Measurements from ENCODE around the gene TNPO3. TPM values are rescaled to one million over a fixed set of nuclear protein-coding genes. Genes with fewer than 3 reads are reported as not detected.
"Not testable (repeated sequence)": the region's sequence is repeated elsewhere in the genome, so short reads cannot be mapped to it uniquely, and the experiment has no call there.

TNPO3 gene
- total RNA-seq, 1 donor from 2014 or later, result 42.6 TPM

DNA sequence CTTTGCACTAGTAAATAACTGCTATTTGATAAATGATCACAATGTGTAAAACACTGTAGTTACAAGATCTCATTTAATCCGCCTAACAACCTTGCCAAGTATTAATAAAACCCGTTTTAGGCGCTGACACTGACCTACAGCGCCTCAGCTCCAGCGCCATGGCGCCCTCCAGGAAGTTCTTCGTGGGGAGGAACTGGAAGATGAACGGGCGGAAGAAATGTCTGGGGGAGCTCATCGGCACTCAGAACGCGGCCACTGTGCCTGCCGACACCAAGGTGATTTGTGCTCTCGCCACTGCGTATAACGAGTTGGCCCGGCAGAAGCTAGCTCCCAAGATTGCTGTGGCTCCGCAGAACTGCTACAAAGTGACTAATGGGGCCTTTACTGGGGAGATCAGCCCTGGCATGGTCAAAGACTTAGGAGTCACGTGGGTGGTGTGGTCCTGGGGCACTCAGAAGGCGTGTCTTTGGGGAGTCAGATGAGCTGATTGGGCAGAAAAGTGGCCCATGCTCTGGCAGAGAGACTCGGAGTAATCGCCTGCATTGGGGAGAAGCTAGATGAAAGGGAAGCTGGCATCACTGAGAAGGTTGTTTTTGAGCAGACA is 1.1 kb upstream of the TNPO3 start:
- H3K4me1 Mint-ChIP-seq (ENCODE audit: unreplicated experiment), result peaks cover 23% of the 10 kb centered on the region
- peaks cover 8% of the 10 kb centered on the region for H3K36me3 Mint-ChIP-seq (ENCODE audit: low read depth, unreplicated experiment)
- DNase-seq (ENCODE audit: low spot score), result no peak
- no peak overlapping the region for H3K27ac Mint-ChIP-seq (ENCODE audit: unreplicated experiment)
- peak overlapping the region; percentile 99 for H3K4me3 Mint-ChIP-seq (ENCODE audit: unreplicated experiment)
- TF ChIP-seq, protein P1, sequence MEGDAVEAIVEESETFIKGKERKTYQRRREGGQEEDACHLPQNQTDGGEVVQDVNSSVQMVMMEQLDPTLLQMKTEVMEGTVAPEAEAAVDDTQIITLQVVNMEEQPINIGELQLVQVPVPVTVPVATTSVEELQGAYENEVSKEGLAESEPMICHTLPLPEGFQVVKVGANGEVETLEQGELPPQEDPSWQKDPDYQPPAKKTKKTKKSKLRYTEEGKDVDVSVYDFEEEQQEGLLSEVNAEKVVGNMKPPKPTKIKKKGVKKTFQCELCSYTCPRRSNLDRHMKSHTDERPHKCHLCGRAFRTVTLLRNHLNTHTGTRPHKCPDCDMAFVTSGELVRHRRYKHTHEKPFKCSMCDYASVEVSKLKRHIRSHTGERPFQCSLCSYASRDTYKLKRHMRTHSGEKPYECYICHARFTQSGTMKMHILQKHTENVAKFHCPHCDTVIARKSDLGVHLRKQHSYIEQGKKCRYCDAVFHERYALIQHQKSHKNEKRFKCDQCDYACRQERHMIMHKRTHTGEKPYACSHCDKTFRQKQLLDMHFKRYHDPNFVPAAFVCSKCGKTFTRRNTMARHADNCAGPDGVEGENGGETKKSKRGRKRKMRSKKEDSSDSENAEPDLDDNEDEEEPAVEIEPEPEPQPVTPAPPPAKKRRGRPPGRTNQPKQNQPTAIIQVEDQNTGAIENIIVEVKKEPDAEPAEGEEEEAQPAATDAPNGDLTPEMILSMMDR (IDR thresholded peaks at IDR 0.05; ENCODE audit: unreplicated experiment), result no peak
- H3K27me3 Mint-ChIP-seq (ENCODE audit: unreplicated experiment), result peaks cover 4% of the 10 kb centered on the region
- H3K9me3 Mint-ChIP-seq (ENCODE audit: unreplicated experiment), result no peaks in the 10 kb centered on the region

DNA sequence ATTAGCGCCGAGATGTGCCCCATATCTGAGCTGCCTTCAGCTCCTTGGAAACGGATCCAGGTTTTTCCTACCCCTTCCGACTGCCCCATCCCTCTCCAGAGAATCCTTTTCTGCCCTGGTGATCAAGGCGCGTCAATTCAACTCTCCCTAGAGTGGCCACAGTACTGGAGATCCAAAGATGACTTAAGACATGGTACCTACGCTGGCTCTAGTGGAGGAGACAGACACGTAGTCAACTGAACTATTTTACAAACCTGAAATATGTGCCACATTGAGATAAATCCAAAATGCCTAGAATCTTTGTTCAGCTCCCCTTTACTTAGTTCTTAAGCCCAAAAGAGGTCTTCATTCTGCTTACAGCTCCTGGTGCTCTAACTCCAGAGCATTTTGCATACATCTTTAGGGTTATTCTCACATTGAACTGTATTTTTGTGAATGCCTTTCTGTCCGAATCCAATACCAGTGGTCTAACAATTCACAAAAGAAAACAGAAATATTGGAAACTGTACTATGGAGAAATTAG is 444 bp upstream of the TNPO3 start:
- no peak for DNase-seq (ENCODE audit: low spot score)
- peak overlapping the region; percentile 99 for H3K27ac Mint-ChIP-seq (ENCODE audit: unreplicated experiment)
- peaks cover 27% of the 10 kb centered on the region for H3K4me1 Mint-ChIP-seq (ENCODE audit: unreplicated experiment)
- H3K4me3 Mint-ChIP-seq (ENCODE audit: unreplicated experiment), result peak overlapping the region; percentile 99
- TF ChIP-seq, protein P1 (IDR thresholded peaks at IDR 0.05; ENCODE audit: unreplicated experiment), result no peak
- no peaks in the 10 kb centered on the region for H3K9me3 Mint-ChIP-seq (ENCODE audit: unreplicated experiment)
- H3K27me3 Mint-ChIP-seq (ENCODE audit: unreplicated experiment), result peaks cover 4% of the 10 kb centered on the region
- peaks cover 11% of the 10 kb centered on the region for H3K36me3 Mint-ChIP-seq (ENCODE audit: low read depth, unreplicated experiment)

DNA sequence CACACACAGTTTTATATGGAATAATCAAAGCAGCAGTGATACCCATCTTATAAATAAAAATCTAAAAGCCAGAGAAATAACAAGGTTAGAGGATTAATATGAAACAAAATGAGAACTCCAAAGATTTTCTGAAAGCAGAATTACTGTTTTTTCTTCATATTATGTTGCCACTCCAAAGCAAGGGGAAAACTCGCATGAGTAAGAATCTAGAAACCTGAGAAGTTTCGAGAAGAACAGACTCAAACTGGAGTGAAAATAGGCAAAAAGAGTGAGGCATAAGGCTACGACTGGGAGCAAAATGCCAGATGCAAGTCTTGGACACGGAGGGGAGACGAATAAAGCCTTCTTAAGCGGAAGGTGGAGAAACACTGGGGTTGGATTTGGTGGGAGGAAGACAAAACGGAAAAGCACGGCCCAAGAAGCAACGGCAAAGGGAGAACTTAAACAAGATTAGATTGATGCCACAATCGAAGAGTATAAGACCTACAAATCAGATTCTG is 923 bp downstream of the TNPO3 start:
- H3K27me3 Mint-ChIP-seq (ENCODE audit: unreplicated experiment), result peaks cover 4% of the 10 kb centered on the region
- no peak for DNase-seq (ENCODE audit: low spot score)
- peaks cover 17% of the 10 kb centered on the region for H3K36me3 Mint-ChIP-seq (ENCODE audit: low read depth, unreplicated experiment)
- H3K27ac Mint-ChIP-seq (ENCODE audit: unreplicated experiment), result peak overlapping the region; percentile 99
- TF ChIP-seq, protein P1 (IDR thresholded peaks at IDR 0.05; ENCODE audit: unreplicated experiment), result no peak
- H3K9me3 Mint-ChIP-seq (ENCODE audit: unreplicated experiment), result no peaks in the 10 kb centered on the region
- peak overlapping the region; percentile 99 for H3K4me3 Mint-ChIP-seq (ENCODE audit: unreplicated experiment)
- peaks cover 31% of the 10 kb centered on the region for H3K4me1 Mint-ChIP-seq (ENCODE audit: unreplicated experiment)

DNA sequence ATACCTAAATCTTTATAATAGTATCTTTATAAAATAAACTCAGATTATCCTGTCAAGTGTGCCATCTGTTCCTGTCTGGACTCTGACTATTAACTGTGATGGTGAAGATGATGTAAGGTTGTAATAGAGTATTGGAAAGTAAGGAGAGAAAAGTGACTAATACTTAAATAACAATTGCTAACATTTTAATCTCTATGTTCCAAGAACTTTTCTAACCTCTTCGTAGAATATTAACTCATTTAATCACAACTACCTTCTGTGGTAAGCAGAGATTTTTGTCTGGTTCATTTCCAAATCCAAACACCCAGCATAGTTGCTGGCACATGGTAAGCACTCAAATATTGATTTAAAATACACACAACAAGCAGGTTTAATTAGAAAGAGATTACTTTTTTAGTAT is 2.5 kb downstream of the TNPO3 start:
- Mint-ChIP-seq H3K27ac (ENCODE audit: unreplicated experiment) (no peak overlapping the region), H3K27me3 (ENCODE audit: unreplicated experiment) (peaks cover 4% of the 10 kb centered on the region), H3K4me1 (ENCODE audit: unreplicated experiment) (peaks cover 31% of the 10 kb centered on the region), H3K4me3 (ENCODE audit: unreplicated experiment) (no peak overlapping the region), H3K9me3 (ENCODE audit: unreplicated experiment) (no peaks in the 10 kb centered on the region), H3K36me3 (ENCODE audit: low read depth, unreplicated experiment) (peaks cover 17% of the 10 kb centered on the region)
- TF ChIP-seq, protein P1 (IDR thresholded peaks at IDR 0.05; ENCODE audit: unreplicated experiment), result no peak
- no peak for DNase-seq (ENCODE audit: low spot score)

DNA sequence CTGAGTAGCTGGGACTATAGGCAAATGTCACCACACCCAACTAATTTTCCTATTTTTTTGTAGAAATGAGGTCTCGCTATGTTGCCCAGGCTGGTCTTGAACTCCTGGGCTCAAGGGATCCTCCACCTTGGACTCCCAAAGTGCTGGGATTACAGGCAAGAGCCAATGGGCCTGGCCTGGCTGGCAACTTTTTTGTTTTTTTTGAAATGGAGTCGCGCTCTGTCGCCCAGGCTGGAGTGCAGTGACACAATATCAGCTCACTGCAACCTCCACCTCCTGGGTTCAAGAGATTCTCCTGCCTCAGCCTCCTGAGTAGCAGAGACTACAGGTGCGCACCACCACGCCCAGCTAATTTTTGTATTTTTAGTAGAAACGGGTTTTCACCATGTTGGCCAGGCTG is 3.5 kb downstream of the TNPO3 start:
- Mint-ChIP-seq H3K4me1 (ENCODE audit: unreplicated experiment) (peaks cover 31% of the 10 kb centered on the region), H3K36me3 (ENCODE audit: low read depth, unreplicated experiment) (peaks cover 13% of the 10 kb centered on the region)
- not testable (repeated sequence) for H3K27ac Mint-ChIP-seq (ENCODE audit: unreplicated experiment)

More for the DNA sequence above, 3.5 kb downstream of the TNPO3 start:
- H3K4me3 Mint-ChIP-seq (ENCODE audit: unreplicated experiment); H3K27me3 Mint-ChIP-seq (ENCODE audit: unreplicated experiment); H3K9me3 Mint-ChIP-seq (ENCODE audit: unreplicated experiment); DNase-seq (ENCODE audit: low spot score): not testable (repeated sequence)
